OCI-LY7 (cell line): ENCODE results near the gene ADARB2.
"Not testable (repeated sequence)": the region's sequence is repeated elsewhere in the genome, so short reads cannot be mapped to it uniquely, and the experiment has no call there.

Experiments
- CTCF ChIP-seq: fragments of 200-600 bp; sonication (generic); conservative IDR thresholded peaks from 2 replicates; pipeline ENCODE4 v1.5.1; 2014; ENCODE audit warnings: mild to moderate bottlenecking, antibody characterized with exemption, low read length, moderate library complexity, mixed read lengths
- EZH2phosphoT487 ChIP-seq: fragments of 200-600 bp; sonication (generic); IDR thresholded peaks from 2 replicates; pipeline ENCODE4 v1.6.1; 2018; ENCODE audit warnings: low read depth, borderline replicate concordance, mild to moderate bottlenecking, mixed run types, antibody characterized with exemption, low read length, moderate library complexity, mixed read lengths

- TF ChIP-seq CTCF, EZH2phosphoT487: not testable (repeated sequence)
Observed at GRCh38 chr10:1427521-1428186, 309.7 kb downstream of the ADARB2 start.
